NCI-H2081 treated with DMSO at 0.1 percent for 48 hours (cell line): Measurements from ENCODE around the gene PRND.
"Not testable (repeated sequence)": the region's sequence is repeated elsewhere in the genome, so short reads cannot be mapped to it uniquely, and the experiment has no call there.

Experiments
- DNase-seq: peaks from one replicate; lab custom pipeline; 2025; lab: John Stamatoyannopoulos, UW

PRND gene

DNA sequence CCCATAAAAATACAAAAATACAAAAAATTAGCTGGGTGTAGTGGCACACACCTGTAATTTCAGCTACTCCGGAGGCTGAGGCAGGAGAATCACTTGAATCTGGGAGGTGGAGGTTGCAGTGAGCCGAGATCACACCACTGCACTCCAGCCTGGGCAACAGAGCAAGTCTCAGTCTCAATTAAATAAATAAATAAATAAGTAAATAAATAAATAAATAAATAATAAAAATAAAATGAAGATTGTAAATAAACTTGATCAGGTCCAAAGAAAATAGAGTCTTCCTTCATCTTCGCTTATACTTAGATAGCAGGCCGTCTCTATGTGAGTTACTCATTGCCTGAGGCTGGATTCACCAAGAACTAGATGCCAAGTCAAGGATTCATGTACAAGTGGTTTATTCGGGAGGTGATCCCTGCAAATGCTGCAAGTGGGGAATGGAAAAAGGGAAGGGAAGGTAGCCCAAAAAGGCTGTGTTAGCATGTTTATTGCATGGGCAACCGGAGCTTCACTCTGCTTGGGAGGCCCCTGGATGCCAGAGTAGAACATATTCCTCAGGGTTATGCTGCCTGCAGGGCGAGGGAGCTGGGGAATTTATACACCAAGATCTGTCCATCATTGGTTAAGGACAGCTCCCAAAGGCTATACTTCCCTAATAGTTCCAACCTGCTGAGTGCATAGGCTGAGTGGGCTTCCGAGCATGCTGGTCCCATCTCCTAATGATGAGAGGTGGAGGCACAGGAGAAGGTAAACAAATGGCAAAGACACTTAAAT is 16.3 kb downstream of the PRND start:
- DNase-seq, result no peak

- no peak for DNase-seq
Observed at GRCh38 chr20:4740774-4741431, 19.2 kb downstream of the PRND start.

DNA sequence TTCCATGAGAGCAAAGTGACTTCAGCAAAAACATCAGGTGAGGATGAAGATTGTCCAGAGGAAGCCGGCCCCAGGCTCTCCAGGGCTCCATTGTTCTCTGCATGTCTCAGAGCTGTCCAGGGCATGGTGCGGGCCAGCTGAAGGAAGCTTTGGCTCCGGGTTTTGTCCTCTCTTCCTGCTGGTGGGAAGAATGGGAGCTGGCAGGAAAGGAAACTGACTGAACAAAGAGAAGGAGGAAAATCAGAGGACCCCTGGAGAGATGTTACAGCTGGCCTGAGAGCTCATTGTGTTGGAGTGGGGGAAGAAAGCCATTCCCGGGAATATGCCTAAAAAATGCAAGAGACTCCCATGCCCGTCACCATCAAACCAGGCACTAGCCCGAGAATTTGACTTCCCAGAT is 27.1 kb downstream of the PRND start:
- DNase-seq, result no peak

- DNase-seq, result no peak
Observed at GRCh38 chr20:4749326-4749725, 27.6 kb downstream of the PRND start.

GRCh38 chr20:4750381-4750780 is 28.7 kb downstream of the PRND start:
- DNase-seq, result no peak

DNA sequence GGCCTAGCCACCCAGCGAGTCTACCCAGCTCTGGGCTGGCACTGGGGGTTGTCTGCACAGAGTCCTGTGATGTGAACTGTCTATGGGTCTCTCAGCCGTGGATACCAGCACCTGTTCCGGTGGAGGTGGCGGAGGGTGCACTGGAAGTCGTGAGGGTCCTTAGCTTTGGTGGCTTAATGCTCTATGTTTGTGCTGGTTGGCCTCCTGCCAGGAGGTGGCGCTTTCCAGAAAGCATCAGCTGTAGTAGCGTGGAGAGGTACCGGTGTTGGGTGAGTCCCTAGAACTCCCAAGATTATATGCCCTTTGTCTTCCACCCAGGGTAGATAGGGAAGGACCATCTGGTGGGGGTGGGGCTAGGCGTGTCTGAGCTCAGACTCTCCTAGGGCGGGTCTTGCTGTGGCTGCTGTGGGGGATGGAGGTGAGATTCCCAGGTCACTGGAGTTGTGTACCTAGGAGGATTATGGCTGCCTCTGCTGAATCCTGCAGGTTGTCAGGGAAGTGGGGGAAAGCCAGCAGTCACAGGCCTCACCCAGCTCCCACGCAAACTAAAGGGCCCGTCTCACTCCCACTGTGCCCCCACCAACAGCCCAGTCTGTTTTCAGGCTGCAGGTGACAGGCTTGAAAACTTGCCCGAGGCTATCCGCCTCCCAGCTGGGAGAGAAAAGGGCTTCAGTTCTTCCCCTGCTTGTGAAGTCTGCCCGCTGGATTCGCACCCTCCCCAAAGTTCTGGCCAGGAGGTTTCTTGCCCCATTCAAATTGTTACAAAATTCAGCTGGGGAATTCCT is 37.6 kb downstream of the PRND start:
- DNase-seq, result not testable (repeated sequence)

GRCh38 chr20:4763261-4763660 is 41.6 kb downstream of the PRND start:
- no peak for DNase-seq

GRCh38 chr20:4763723-4764510 is 42.2 kb downstream of the PRND start:
- DNase-seq, result no peak

DNA sequence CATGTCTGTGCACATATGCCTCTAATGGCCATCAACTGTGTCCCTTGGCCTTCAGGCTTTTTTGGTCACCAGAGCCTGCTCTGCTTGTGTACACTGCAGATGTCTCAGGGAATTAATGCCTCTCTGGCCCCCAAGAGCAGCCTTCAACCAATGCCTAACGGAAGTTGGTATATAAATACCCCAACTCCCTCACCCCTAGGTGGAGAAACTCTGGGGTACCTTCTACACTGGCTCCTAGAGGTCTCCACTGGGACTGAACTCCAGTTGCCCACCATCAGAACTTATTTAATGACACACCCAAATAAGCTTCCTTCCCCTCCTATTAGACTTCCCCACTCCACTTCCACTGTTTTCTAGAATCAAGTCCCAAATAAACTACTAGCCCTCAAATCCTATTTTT is 43.1 kb downstream of the PRND start:
- DNase-seq, result no peak

DNA sequence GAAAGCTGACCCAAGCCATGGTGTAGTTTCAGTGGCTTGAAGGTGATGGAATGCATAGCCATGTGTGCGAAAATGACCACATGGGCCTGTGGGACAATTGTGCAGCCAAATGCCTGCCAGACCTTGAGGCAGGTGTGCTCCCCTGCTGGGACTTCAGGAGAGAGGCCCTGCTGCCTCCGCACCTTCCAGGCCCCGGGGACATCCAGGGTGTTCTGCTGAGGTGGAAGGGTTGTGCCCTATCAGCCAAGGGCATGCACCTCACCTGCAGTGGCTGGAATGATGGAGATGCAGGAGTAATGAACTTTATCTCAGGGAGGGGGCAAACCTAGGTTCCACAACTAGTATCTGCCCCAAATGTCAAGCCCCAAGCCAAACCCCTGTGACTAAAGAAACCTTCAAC is 44.0 kb downstream of the PRND start:
- no peak for DNase-seq

DNA sequence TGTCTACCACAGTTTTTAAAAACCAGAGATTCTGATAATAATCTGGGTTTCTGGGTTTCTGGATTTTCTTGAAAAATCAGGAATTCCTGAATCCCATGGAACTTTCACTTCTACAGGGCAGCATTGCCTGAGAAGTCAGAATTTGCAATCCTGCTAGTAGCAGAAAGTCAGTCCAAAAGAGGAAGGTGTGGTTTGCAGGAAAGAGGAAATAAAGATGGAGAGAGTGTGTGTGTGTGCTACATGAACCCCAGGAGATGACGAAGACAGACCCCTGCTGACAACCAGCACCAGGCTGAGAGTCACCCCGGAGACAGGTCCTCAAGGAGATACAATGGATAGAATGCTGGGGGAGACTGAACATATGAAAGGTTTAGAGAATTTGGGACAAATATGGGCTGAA is 44.9 kb downstream of the PRND start:
- no peak for DNase-seq

DNA sequence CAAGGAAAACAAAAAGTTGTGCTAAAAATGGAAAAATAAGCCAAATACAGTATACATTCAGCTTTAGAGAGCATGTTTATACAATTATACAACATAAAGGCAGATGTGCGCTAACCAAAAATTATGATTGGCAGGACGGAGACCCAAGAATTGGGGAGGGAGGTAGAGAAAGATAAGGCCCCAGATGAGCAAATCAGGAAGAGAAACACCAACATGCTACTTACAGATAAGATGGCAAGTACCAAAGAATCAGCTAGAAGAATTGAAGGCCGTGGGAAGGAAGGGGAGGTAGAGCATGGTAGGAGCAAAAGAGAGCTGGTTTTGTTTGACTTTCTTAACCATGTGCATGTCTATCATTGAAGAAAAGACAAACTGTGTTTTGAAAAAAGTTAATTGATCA is 45.4 kb downstream of the PRND start:
- DNase-seq, result no peak

DNA sequence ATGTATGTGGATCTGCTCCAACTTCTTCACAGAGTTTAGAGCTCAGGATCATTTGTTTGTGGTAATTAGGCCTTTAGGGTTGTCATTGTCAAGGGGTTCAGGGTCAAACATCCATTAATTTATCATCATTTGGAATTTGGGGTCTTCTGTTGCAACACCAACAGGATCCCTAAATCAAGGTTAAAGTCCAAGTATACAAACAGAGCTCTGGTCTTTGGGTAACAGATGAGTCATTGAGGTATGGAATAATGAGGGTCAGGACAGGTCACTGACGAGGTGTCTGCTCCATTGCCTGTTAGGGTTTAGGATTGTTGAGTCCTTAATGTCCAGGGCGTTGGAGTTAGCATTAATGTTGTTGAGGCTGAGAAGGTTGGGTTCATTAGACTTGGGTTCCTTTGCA is 47.6 kb downstream of the PRND start:
- no peak for DNase-seq

- no peak for DNase-seq
Observed at GRCh38 chr20:4770026-4770425, 48.3 kb downstream of the PRND start.

DNA sequence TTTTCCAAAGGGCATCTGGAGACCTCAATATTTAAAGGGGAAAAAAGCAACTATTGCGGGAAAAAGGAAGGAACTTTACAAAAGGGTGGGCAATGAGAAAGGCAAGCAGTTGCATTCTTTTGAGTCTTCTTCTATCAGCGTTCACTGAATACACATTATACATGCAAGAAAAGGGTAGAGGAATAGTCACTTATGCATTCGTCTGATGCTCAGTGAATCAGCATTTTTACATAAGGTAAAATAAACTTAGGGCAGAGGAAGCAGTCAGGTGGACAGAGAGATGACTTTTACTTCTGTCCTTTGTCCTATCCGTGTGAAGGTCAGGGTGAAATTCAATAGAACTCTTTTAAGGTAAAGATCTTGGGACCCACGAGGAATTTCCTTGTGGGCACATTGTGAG is 49.3 kb downstream of the PRND start:
- DNase-seq, result no peak

GRCh38 chr20:4772132-4772531 is 50.4 kb downstream of the PRND start:
- DNase-seq, result no peak

DNA sequence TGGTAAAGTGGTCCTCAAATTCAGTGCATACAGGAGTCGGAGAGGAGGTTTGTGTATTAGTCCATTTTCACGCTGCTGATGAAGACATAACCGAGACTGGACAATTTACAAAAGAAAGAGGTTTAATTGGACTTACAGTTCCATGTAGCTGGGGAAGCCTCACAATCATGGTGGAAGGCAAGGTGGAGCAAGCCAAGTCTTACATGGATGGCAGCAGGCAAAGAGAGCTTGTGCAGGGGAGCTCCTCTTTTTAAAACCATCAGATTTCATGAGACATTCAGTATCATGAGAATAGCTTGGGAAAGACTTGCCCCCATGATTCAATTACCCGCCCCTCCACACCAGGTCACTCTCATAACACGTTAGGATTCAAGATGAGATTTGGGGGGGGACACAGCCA is 51.3 kb downstream of the PRND start:
- not testable (repeated sequence) for DNase-seq

DNA sequence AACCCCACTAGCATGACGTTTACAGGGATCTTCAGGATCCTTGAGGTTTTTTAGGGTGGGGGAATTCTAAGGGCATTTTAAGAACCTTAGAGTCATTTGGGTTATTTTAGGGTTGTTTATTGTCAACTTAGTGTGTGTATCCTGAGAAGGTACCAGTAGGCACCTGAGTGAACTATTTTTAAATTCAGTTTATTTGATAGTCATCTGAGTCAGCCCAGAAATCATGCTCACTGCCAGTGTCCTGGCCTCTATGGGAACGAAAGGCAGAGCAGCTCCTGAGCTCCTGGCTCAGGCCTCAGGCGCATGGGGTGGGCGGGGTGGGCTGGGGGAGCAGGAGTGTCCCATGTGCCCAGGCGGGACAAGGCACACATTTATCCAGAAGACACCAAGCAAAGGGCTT is 52.0 kb downstream of the PRND start:
- DNase-seq, result no peak

DNA sequence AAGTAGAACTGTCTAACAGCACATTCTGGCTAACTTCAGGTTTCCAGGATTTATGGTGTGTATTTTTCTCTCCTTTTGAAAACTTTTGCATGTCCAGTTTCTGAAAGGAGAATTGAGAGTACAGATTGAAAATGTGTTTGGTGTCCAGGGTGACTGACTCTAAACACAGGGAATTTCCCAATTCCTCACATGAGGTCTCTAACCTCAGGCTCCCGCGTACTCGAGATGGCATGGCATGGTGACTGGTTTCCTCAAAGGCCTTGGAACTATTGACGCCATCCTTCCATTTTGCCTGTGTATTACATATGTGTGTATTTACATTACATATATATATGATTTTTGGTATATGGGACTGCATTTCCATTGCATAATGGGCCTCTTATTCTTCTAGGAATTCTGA is 52.5 kb downstream of the PRND start:
- DNase-seq, result no peak

GRCh38 chr20:4775322-4776078 is 53.8 kb downstream of the PRND start:
- no peak for DNase-seq

DNA sequence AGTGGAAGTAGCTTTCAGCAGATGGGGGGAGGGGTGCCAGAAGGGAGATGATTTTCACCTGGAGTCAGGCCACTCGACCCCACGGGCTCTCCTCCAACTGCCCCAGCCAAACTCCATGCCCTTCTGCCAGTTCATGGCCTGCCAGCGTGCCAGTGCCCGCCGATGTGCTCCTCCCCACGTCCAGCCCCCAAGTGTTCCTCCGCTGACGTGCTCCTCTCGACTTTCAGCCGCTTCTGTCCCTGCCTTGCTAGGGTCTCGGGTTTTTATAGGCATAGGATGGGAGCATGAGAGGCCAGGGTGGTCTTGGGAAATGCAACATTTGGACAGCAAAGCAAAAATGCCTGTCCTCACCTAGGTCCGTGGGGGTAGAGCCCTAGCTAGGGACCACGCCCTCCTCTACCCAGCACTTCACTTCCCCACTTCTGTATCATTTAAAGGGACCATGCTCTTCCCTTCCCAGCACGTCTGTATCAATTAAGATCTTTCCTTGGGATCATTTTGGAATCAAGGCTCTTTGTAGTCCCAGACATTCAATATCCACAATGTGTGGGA is 54.4 kb downstream of the PRND start:
- DNase-seq, result no peak
